ENCODE data around the gene INAFM2. TPM values are rescaled to one million over a fixed set of nuclear protein-coding genes. Genes with fewer than 3 reads are reported as not detected.

INAFM2 gene
- total and polyA plus RNA-seq, 4 donors: 3.3 to 5.7 (median 4.4) TPM

GRCh38 chr15:40347559-40348473, 24.3 kb downstream of the INAFM2 start:
- 87% methylated on average over 11 of the region's 11 CpGs for WGBS
- DNase-seq (ENCODE audit: low spot score): no peak
- Histone ChIP-seq H3K9ac (ENCODE audit: low read depth in 1 of 2, low read length in 2 of 2) (no peak overlapping the region), H3K9me3 (ENCODE audit: control insufficient read depth in 4 of 4, low read length in 3 of 4) (no peaks in the 10 kb centered on the region), H3K4me1 (ENCODE audit: control insufficient read depth in 4 of 4, insufficient read depth in 4 of 4, low read length in 3 of 4) (peaks cover 0 to 3% (median under 1%) of the 10 kb centered on the region in 4 donors), H3K36me3 (ENCODE audit: control insufficient read depth in 4 of 4, insufficient read depth in 3 of 4, low read depth in 1 of 4, low read length in 3 of 4) (no peaks in the 10 kb centered on the region), H3K4me3 (ENCODE audit: low read depth in 1 of 3, low read length in 3 of 3) (no peak overlapping the region), H3K27ac (ENCODE audit: low read depth in 1 of 2, low read length in 2 of 2) (no peak overlapping the region), H3K27me3 (ENCODE audit: control insufficient read depth in 4 of 4, insufficient read depth in 4 of 4, low read length in 3 of 4) (no peaks in the 10 kb centered on the region)
- TF ChIP-seq RAD21 (IDR thresholded peaks at IDR 0.05) (no peak), FOXA1 (IDR thresholded peaks at IDR 0.05) (no peak), NR2F2 (IDR thresholded peaks at IDR 0.05) (no peak), ATF3 (IDR thresholded peaks at IDR 0.05) (no peak), HNF4A (conservative IDR thresholded peaks at IDR 0.05) (no peak), RXRA (IDR thresholded peaks at IDR 0.05) (no peak), SP1 (IDR thresholded peaks at IDR 0.05) (no peak), MAX (IDR thresholded peaks at IDR 0.05) (no peak), CTCF (IDR thresholded peaks at IDR 0.05; ENCODE audit: low read depth, low read length, missing input control) (no peak), TAF1 (conservative IDR thresholded peaks at IDR 0.05) (no peak), ZBTB33 (IDR thresholded peaks at IDR 0.05) (no peak), FOXA2 (IDR thresholded peaks at IDR 0.05) (no peak), YY1 (IDR thresholded peaks at IDR 0.05) (no peak), GABPA (IDR thresholded peaks at IDR 0.05 in 1 of 2, conservative IDR thresholded peaks at IDR 0.05 in 1 of 2) (no peak), HNF4G (IDR thresholded peaks at IDR 0.05) (no peak), EGR1 (IDR thresholded peaks at IDR 0.05; ENCODE audit: low read depth in 2 of 2) (no peak), JUND (IDR thresholded peaks at IDR 0.05) (no peak)
- TF ChIP-seq, protein P1, sequence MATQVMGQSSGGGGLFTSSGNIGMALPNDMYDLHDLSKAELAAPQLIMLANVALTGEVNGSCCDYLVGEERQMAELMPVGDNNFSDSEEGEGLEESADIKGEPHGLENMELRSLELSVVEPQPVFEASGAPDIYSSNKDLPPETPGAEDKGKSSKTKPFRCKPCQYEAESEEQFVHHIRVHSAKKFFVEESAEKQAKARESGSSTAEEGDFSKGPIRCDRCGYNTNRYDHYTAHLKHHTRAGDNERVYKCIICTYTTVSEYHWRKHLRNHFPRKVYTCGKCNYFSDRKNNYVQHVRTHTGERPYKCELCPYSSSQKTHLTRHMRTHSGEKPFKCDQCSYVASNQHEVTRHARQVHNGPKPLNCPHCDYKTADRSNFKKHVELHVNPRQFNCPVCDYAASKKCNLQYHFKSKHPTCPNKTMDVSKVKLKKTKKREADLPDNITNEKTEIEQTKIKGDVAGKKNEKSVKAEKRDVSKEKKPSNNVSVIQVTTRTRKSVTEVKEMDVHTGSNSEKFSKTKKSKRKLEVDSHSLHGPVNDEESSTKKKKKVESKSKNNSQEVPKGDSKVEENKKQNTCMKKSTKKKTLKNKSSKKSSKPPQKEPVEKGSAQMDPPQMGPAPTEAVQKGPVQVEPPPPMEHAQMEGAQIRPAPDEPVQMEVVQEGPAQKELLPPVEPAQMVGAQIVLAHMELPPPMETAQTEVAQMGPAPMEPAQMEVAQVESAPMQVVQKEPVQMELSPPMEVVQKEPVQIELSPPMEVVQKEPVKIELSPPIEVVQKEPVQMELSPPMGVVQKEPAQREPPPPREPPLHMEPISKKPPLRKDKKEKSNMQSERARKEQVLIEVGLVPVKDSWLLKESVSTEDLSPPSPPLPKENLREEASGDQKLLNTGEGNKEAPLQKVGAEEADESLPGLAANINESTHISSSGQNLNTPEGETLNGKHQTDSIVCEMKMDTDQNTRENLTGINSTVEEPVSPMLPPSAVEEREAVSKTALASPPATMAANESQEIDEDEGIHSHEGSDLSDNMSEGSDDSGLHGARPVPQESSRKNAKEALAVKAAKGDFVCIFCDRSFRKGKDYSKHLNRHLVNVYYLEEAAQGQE (IDR thresholded peaks at IDR 0.05): no peak

Measured in liver (tissue), 9 donors.